GM21390 (cell line): Measurements from ENCODE around the gene ADGRV1.
A peak's percentile ranks its signal among the peaks of the same experiment; 100 is the strongest.
"Not testable (repeated sequence)": the region's sequence is repeated elsewhere in the genome, so short reads cannot be mapped to it uniquely, and the experiment has no call there.

Experiments used
- ATAC-seq: cut with Tn5 transposase; IDR thresholded peaks from one replicate; pipeline ENCODE4 v1.9.1; 2021; ENCODE audit not compliant: unreplicated experiment

Gene ADGRV1

GRCh38 chr5:91049800-91050199 lies 491.2 kb downstream of the ADGRV1 start:
- no peak for ATAC-seq

- ATAC-seq: not testable (repeated sequence)
These were observed 493.8 kb downstream of the ADGRV1 start for GRCh38 chr5:91052411-91052810.

GRCh38 chr5:91052977-91053740 lies 494.6 kb downstream of the ADGRV1 start:
- no peak for ATAC-seq

- ATAC-seq: no peak
These were observed 495.1 kb downstream of the ADGRV1 start for GRCh38 chr5:91053741-91054025.

- no peak for ATAC-seq
These were observed 499.6 kb downstream of the ADGRV1 start for GRCh38 chr5:91058155-91058554.

- ATAC-seq: no peak
These were observed 500.0 kb downstream of the ADGRV1 start for GRCh38 chr5:91058575-91058974.

GRCh38 chr5:91059409-91059808 lies 500.8 kb downstream of the ADGRV1 start:
- ATAC-seq: peak; percentile 69

GRCh38 chr5:91061094-91061493 lies 502.5 kb downstream of the ADGRV1 start:
- no peak for ATAC-seq

- peak; percentile 39 for ATAC-seq
These were observed 503.5 kb downstream of the ADGRV1 start for GRCh38 chr5:91061946-91062562.

- ATAC-seq: not testable (repeated sequence)
These were observed 504.6 kb downstream of the ADGRV1 start for GRCh38 chr5:91063098-91063690.

- ATAC-seq: no peak
These were observed 506.9 kb downstream of the ADGRV1 start for GRCh38 chr5:91065496-91065895.

GRCh38 chr5:91069364-91069763 lies 510.8 kb downstream of the ADGRV1 start:
- ATAC-seq: no peak

GRCh38 chr5:91070761-91071550 lies 512.4 kb downstream of the ADGRV1 start:
- ATAC-seq: no peak

- ATAC-seq: no peak
These were observed 514.3 kb downstream of the ADGRV1 start for GRCh38 chr5:91072881-91073280.

GRCh38 chr5:91074615-91075014 lies 516.0 kb downstream of the ADGRV1 start:
- ATAC-seq: peak; percentile 53

- no peak for ATAC-seq
These were observed 517.5 kb downstream of the ADGRV1 start for GRCh38 chr5:91076138-91076537.

- ATAC-seq: no peak
These were observed 519.0 kb downstream of the ADGRV1 start for GRCh38 chr5:91077623-91078022.

- ATAC-seq: no peak
These were observed 520.4 kb downstream of the ADGRV1 start for GRCh38 chr5:91079037-91079436.

GRCh38 chr5:91089758-91090157 lies 531.2 kb downstream of the ADGRV1 start:
- no peak for ATAC-seq

- no peak for ATAC-seq
These were observed 532.4 kb downstream of the ADGRV1 start for GRCh38 chr5:91090995-91091394.

- no peak for ATAC-seq
These were observed 533.1 kb downstream of the ADGRV1 start for GRCh38 chr5:91091471-91092234.
